ENCODE results near the gene SPAG4. TPM values are rescaled to one million over a fixed set of nuclear protein-coding genes. Genes with fewer than 3 reads are reported as not detected.

SPAG4 gene
- total RNA-seq, 1 donor from 2014 or later: 1.2 TPM

GRCh38 chr20:35601990-35602389, 13.6 kb upstream of the SPAG4 start:
- TF ChIP-seq, protein P1, sequence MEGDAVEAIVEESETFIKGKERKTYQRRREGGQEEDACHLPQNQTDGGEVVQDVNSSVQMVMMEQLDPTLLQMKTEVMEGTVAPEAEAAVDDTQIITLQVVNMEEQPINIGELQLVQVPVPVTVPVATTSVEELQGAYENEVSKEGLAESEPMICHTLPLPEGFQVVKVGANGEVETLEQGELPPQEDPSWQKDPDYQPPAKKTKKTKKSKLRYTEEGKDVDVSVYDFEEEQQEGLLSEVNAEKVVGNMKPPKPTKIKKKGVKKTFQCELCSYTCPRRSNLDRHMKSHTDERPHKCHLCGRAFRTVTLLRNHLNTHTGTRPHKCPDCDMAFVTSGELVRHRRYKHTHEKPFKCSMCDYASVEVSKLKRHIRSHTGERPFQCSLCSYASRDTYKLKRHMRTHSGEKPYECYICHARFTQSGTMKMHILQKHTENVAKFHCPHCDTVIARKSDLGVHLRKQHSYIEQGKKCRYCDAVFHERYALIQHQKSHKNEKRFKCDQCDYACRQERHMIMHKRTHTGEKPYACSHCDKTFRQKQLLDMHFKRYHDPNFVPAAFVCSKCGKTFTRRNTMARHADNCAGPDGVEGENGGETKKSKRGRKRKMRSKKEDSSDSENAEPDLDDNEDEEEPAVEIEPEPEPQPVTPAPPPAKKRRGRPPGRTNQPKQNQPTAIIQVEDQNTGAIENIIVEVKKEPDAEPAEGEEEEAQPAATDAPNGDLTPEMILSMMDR (IDR thresholded peaks at IDR 0.05; ENCODE audit: insufficient read depth, low read depth, low read length): no peak
- TF ChIP-seq EZH2 (IDR thresholded peaks at IDR 0.05; ENCODE audit: insufficient read depth, low read length): no peak
- Mint-ChIP-seq H3K27me3 (ENCODE audit: low read depth, unreplicated experiment) (peaks cover 62% of the 10 kb centered on the region), H3K4me3 (ENCODE audit: unreplicated experiment) (no peak overlapping the region)

GRCh38 chr20:35602851-35603495, 12.7 kb upstream of the SPAG4 start:
- Mint-ChIP-seq H3K36me3 (ENCODE audit: low read depth, unreplicated experiment) (peaks cover 1% of the 10 kb centered on the region), H3K4me3 (ENCODE audit: unreplicated experiment) (no peak overlapping the region), H3K4me1 (ENCODE audit: low read depth, unreplicated experiment) (peaks cover 5% of the 10 kb centered on the region), H3K27ac (ENCODE audit: unreplicated experiment) (no peak overlapping the region), H3K9me3 (ENCODE audit: unreplicated experiment) (peaks cover 10% of the 10 kb centered on the region), H3K27me3 (ENCODE audit: low read depth, unreplicated experiment) (peaks cover 54% of the 10 kb centered on the region)
- H3K4me2 ChIP-seq (ENCODE audit: low read length): no peak overlapping the region
- H3K36me3 ChIP-seq (ENCODE audit: insufficient read depth, low read length): no peaks in the 10 kb centered on the region
- no peak overlapping the region for H3K4me3 ChIP-seq (ENCODE audit: insufficient read depth, low read depth, low read length)
- H2AFZ ChIP-seq (ENCODE audit: low read depth, low read length): no peak overlapping the region
- peaks cover 22% of the 10 kb centered on the region for H3K27me3 ChIP-seq (ENCODE audit: insufficient read depth, low read length)
- H3K79me2 ChIP-seq (ENCODE audit: insufficient read depth, low read length): no peaks in the 10 kb centered on the region
- H3K27ac ChIP-seq (ENCODE audit: low read depth, low read length): no peak overlapping the region
- no peaks in the 10 kb centered on the region for H3K9me3 ChIP-seq (ENCODE audit: insufficient read depth, low read depth, low read length)
- peaks cover 11% of the 10 kb centered on the region for H3K4me1 ChIP-seq (ENCODE audit: insufficient read depth, low read length)
- H3K9ac ChIP-seq (ENCODE audit: low read length): no peak overlapping the region
- FAIRE-seq (no peak), DNase-seq (ENCODE audit: low read depth) (no peak)
- TF ChIP-seq, protein P1 (IDR thresholded peaks at IDR 0.05; ENCODE audit: insufficient read depth, low read depth, low read length): no peak
- TF ChIP-seq EZH2 (IDR thresholded peaks at IDR 0.05; ENCODE audit: insufficient read depth, low read length): no peak
- H4K20me1 ChIP-seq (ENCODE audit: insufficient read depth, low read length): no peaks in the 10 kb centered on the region

More at GRCh38 chr20:35601990-35602389, 13.6 kb upstream of the SPAG4 start:
- H3K9me3 ChIP-seq (ENCODE audit: insufficient read depth, low read depth, low read length): no peaks in the 10 kb centered on the region
- Mint-ChIP-seq H3K4me1 (ENCODE audit: low read depth, unreplicated experiment) (peaks cover 6% of the 10 kb centered on the region), H3K27ac (ENCODE audit: unreplicated experiment) (no peak overlapping the region), H3K9me3 (ENCODE audit: unreplicated experiment) (peaks cover 13% of the 10 kb centered on the region), H3K36me3 (ENCODE audit: low read depth, unreplicated experiment) (peaks cover 2% of the 10 kb centered on the region)
- FAIRE-seq (no peak), DNase-seq (ENCODE audit: low read depth) (no peak)
- peak overlapping the region; percentile 51 for H3K4me3 ChIP-seq (ENCODE audit: insufficient read depth, low read depth, low read length)
- peak overlapping the region; percentile 79 for H2AFZ ChIP-seq (ENCODE audit: low read depth, low read length)
- peak overlapping the region; percentile 50 for H3K9ac ChIP-seq (ENCODE audit: low read length)
- no peaks in the 10 kb centered on the region for H4K20me1 ChIP-seq (ENCODE audit: insufficient read depth, low read length)
- no peaks in the 10 kb centered on the region for H3K79me2 ChIP-seq (ENCODE audit: insufficient read depth, low read length)
- H3K4me2 ChIP-seq (ENCODE audit: low read length): peak overlapping the region; percentile 88
- H3K36me3 ChIP-seq (ENCODE audit: insufficient read depth, low read length): no peaks in the 10 kb centered on the region
- peaks cover 27% of the 10 kb centered on the region for H3K27me3 ChIP-seq (ENCODE audit: insufficient read depth, low read length)
- peaks cover 11% of the 10 kb centered on the region for H3K4me1 ChIP-seq (ENCODE audit: insufficient read depth, low read length)
- no peak overlapping the region for H3K27ac ChIP-seq (ENCODE audit: low read depth, low read length)

Data from astrocyte (in vitro differentiated cells and primary cell).